ENCODE results near the gene CDC42SE2.

Gene CDC42SE2

DNA sequence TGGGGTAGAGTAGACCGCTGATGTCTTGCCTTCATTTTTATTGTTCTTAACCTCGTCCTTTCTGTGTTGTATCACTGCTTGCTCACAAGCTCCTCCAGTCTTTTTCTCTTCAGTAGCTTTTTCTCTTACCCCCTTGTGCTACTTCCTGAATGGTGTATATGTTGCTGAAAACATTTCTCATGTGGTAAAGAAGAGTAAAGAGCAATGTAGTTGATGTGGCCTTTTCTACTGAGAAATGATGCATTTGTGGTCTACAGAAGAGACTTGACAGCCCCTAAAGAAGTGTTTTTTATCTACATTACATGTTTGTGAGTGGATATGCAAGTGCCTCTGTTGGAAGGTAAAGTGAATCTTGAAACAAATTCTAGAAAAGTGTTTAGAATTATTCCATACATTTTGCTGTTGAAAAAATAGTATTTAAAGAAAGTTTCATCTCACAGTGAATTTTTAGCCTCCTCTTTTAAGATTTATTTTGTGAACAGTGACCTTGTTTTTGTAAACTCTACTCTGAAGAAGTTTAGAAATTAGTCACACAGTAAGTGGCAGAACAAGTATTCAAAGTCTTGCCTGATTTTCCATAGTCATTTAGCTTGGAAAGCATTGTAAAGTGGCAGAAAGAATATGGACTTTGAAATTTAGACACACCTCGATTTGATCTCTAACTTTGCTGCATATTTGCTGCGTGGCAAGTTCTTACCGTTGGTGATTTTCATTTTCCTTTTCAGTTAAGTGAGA lies 17.4 kb downstream of the CDC42SE2 start:
- no peak overlapping the region for H3K4me3 ChIP-seq (ENCODE audit: low read length)
- DNase-seq (ENCODE audit: low read depth), result no peak
- TF ChIP-seq, protein P1, sequence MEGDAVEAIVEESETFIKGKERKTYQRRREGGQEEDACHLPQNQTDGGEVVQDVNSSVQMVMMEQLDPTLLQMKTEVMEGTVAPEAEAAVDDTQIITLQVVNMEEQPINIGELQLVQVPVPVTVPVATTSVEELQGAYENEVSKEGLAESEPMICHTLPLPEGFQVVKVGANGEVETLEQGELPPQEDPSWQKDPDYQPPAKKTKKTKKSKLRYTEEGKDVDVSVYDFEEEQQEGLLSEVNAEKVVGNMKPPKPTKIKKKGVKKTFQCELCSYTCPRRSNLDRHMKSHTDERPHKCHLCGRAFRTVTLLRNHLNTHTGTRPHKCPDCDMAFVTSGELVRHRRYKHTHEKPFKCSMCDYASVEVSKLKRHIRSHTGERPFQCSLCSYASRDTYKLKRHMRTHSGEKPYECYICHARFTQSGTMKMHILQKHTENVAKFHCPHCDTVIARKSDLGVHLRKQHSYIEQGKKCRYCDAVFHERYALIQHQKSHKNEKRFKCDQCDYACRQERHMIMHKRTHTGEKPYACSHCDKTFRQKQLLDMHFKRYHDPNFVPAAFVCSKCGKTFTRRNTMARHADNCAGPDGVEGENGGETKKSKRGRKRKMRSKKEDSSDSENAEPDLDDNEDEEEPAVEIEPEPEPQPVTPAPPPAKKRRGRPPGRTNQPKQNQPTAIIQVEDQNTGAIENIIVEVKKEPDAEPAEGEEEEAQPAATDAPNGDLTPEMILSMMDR (conservative IDR thresholded peaks at IDR 0.05; ENCODE audit: low read depth, low read length), result no peak

DNA sequence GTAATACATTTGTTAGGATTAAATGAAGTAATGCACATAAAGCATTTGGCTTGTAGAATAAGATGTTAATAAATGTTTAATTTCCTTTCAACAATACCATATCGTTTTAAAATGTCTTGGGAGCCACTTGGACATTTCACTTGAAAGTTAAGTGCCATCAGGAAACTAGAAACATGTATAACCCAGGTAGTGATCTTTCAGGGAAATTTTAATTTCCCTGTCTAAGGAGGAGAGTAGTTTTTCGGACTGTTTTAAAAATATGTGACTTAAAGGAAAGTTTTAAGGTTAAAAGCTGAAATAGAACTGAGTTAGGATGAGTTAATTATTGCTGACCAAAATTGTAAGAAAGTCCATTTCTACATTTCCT lies 18.0 kb downstream of the CDC42SE2 start:
- H3K4me3 ChIP-seq (ENCODE audit: low read length), result no peak overlapping the region
- DNase-seq (ENCODE audit: low read depth), result no peak
- TF ChIP-seq, protein P1 (conservative IDR thresholded peaks at IDR 0.05; ENCODE audit: low read depth, low read length), result no peak

DNA sequence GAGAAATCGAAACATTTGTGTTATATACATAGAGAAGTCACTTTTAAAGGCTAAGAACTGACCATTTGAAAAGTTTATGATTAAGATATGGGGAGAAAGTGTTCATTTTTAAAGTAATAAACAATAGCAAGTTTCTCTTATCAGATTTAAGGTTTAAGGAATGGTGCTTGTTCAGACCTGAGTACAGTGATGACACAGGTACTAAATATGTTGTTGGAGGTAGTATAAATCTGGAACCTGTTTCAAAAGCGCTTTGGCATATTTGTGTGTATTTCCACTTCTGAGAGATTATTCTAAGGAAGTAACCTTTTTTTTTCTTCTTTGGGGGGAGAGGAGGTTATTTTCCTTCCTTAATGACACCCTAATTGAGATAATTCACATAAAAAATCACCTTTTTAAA lies 18.4 kb downstream of the CDC42SE2 start:
- DNase-seq (ENCODE audit: low read depth), result no peak
- TF ChIP-seq, protein P1 (conservative IDR thresholded peaks at IDR 0.05; ENCODE audit: low read depth, low read length), result no peak
- no peak overlapping the region for H3K4me3 ChIP-seq (ENCODE audit: low read length)

DNA sequence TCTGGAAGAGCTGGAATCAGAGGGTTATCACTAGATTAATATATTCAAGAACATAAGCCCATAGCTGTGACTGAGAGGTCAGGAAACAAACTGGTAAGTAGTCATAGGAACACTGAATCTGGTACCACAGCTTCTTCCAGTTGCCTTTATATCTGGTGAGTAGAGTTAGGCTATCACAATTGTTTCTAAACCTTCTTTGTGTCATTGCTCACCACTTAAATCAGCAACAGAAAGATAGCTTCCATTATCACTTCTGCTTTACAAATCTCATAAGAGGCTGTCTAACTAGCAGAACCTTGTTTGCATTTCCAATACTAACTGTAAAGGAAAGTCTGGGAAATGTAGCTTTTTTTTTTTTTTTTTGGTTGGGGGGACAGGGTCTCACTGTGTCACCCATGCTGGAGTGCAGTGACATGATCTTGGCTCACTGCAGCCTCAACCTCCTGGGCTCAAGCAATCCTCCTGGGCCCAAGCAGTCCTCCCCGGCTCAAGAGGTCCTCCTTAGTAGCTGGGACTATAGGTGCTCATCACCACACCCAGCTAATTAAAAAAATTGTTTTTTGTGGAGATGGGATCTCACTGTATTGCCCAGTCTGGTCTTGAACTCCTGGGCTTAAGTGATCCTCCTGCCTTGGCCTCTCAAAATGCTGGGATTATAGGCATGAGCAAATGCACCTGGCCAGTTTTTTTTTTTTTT lies 22.0 kb downstream of the CDC42SE2 start:
- H3K4me3 ChIP-seq (ENCODE audit: low read length), result no peak overlapping the region
- no peak for DNase-seq (ENCODE audit: low read depth)
- TF ChIP-seq, protein P1 (conservative IDR thresholded peaks at IDR 0.05; ENCODE audit: low read depth, low read length), result no peak

DNA sequence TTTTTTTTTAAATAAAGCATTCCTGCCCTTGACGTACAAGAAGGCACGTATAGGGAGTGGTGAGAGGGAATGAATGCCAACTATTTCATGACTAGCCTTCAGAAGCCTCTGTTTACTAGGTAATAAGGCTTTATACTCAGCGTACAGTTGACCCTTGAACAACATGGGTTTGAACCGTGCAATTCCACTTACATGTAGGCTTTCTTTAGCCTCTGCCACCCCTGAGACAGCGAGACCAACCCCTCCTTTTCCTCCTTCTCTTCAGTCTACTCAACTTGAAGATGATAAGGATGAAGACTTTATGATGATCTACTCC lies 22.5 kb downstream of the CDC42SE2 start:
- H3K4me3 ChIP-seq (ENCODE audit: low read length), result no peak overlapping the region
- no peak for DNase-seq (ENCODE audit: low read depth)
- TF ChIP-seq, protein P1 (conservative IDR thresholded peaks at IDR 0.05; ENCODE audit: low read depth, low read length), result no peak

DNA sequence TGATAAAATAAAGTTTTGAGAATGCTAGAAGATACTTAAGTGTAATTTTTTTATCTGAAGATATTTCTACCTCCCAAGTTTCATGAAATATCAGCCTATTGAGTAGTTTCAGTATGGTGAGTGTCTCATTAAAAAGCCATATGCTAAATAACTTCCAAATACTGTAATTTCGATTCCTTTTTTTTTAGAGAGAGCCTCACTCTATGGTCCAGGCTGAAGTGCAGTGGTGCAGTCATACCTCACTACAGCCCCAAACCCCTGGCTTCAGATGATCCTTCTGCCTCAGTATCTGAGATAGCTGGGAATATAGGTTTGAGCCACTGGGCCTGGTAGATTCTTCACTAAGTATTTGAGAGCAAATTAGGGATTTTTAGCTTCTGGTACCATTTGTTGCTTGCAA lies 24.5 kb downstream of the CDC42SE2 start:
- no peak for DNase-seq (ENCODE audit: low read depth)
- no peak overlapping the region for H3K4me3 ChIP-seq (ENCODE audit: low read length)
- TF ChIP-seq, protein P1 (conservative IDR thresholded peaks at IDR 0.05; ENCODE audit: low read depth, low read length), result no peak

DNA sequence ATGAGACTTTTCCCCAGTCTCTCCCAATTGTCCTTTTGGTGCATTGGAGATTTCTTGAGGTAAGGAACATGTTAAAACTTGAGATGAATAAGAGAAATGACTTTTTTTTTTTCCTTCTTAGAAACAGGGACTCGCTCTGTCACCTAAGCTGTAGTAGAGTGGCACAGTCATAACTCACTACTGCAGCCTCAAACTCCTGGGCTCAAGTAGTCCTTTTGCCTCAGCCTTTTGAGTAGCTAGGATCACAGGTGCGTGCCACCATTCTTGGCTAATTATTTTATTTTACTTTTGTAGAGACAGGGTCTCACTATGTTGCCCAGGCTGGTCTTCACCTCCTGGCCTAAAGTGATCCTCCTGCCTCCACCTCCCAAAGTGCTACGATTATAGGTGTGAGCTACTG lies 25.9 kb downstream of the CDC42SE2 start:
- TF ChIP-seq, protein P1 (conservative IDR thresholded peaks at IDR 0.05; ENCODE audit: low read depth, low read length), result no peak
- H3K4me3 ChIP-seq (ENCODE audit: low read length), result no peak overlapping the region
- no peak for DNase-seq (ENCODE audit: low read depth)

Measured in retinal pigment epithelial cell (primary cell).